HFFc6 (cell line): ENCODE results near the gene GIGYF1. TPM values are rescaled to one million over a fixed set of nuclear protein-coding genes. Genes with fewer than 3 reads are reported as not detected.

ENCODE experiments used
- DNase-seq: peaks from one replicate; pipeline ENCODE4 v3.0.0-alpha.2; 2018
- H3K27ac Mint-ChIP-seq: 2 replicates; pipeline ENCODE4 v1.8.0; 2020; ENCODE audit warnings: mild to moderate bottlenecking, mixed read lengths
- H3K27me3 Mint-ChIP-seq: 2 replicates; pipeline ENCODE4 v1.8.0; 2021; ENCODE audit warnings: mild to moderate bottlenecking, moderate library complexity, mixed read lengths; ENCODE audit not compliant: insufficient read depth
- H3K36me3 Mint-ChIP-seq: 2 replicates; pipeline ENCODE4 v1.8.0; 2021; ENCODE audit warnings: low read depth, mixed read lengths
- H3K4me1 Mint-ChIP-seq: 2 replicates; pipeline ENCODE4 v1.8.0; 2020; ENCODE audit warnings: low read depth, mixed read lengths
- H3K4me3 Mint-ChIP-seq: 2 replicates; pipeline ENCODE4 v1.8.0; 2020; ENCODE audit warnings: mild to moderate bottlenecking, moderate library complexity, mixed read lengths
- H3K9me3 Mint-ChIP-seq: 2 replicates; pipeline ENCODE4 v1.8.0; 2020; ENCODE audit warnings: mild to moderate bottlenecking, mixed read lengths
- total RNA-seq, 6 experiments: library from RNA; stranded (reverse); fragmentation: NEBNext Ultra II Directional; extraction: Animal tissue kit (Norgen Biotek cat#: 25700); gene quantifications; 2 replicates in 1 of 6; 3 replicates in 5 of 6; pipeline ENCODE4 v1.2.3, GENCODE V29; 2021
- TF ChIP-seq, protein P1 (sequence below): fragments of 200-600 bp; sonication (generic); IDR thresholded peaks from 2 replicates; pipeline ENCODE4 v1.5.0; 2021; ENCODE audit warnings: antibody characterized with exemption, mild to moderate bottlenecking

Gene GIGYF1
- total RNA-seq, 6 experiments from 2014 or later = 17.7 to 21.8 (median 19.2) TPM

DNA sequence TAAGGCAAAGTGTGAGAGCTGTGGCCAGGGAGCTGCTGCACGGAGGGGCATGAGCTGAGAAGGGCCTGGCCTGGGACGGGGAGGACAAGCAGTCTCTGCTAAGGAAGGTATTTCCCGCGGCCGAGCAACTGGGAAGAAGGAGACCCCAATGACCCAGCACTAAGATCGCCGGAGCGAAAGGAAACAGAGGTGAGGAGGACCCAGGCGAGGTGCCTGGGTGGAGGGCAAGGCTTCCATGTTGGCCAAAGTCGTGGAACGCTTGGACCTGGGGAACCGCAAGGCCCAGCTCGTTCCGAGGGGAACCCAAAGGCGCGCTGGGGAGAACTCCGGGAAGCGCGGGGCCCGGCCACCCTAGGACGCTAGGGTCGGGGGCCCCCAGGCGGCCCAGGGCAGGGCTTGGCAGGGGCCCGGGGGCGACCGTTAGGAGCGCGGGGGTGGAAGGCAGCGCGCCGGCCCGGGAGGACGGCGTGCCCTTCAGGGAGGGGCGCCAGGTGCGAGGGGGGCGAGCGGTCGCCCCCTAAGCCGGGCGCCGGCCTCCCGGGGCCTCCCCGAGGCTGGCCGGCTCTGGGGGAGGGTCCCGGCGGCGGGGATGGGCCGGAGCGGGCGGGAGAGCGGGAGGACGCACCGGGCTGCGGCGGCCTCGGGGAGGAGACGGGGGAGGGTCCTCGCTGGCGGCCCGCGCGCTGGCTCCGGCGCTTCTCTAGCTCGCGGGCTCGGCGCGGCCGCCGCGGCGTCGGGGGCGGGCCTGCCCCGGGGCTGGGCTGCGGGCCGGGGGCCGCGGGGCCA, 545 bp downstream of the GIGYF1 start:
- peak overlapping the region; percentile 81 for H3K27ac Mint-ChIP-seq
- H3K9me3 Mint-ChIP-seq = no peaks in the 10 kb centered on the region
- TF ChIP-seq, protein P1, sequence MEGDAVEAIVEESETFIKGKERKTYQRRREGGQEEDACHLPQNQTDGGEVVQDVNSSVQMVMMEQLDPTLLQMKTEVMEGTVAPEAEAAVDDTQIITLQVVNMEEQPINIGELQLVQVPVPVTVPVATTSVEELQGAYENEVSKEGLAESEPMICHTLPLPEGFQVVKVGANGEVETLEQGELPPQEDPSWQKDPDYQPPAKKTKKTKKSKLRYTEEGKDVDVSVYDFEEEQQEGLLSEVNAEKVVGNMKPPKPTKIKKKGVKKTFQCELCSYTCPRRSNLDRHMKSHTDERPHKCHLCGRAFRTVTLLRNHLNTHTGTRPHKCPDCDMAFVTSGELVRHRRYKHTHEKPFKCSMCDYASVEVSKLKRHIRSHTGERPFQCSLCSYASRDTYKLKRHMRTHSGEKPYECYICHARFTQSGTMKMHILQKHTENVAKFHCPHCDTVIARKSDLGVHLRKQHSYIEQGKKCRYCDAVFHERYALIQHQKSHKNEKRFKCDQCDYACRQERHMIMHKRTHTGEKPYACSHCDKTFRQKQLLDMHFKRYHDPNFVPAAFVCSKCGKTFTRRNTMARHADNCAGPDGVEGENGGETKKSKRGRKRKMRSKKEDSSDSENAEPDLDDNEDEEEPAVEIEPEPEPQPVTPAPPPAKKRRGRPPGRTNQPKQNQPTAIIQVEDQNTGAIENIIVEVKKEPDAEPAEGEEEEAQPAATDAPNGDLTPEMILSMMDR = no peak
- peaks cover 4% of the 10 kb centered on the region; the same call in 1 of the 2 replicates for H3K36me3 Mint-ChIP-seq
- H3K27me3 Mint-ChIP-seq = no peaks in the 10 kb centered on the region; the same call in 1 of the 2 replicates
- no peak for DNase-seq
- peak overlapping the region; percentile 95 for H3K4me3 Mint-ChIP-seq
- peaks cover 25% of the 10 kb centered on the region for H3K4me1 Mint-ChIP-seq

DNA sequence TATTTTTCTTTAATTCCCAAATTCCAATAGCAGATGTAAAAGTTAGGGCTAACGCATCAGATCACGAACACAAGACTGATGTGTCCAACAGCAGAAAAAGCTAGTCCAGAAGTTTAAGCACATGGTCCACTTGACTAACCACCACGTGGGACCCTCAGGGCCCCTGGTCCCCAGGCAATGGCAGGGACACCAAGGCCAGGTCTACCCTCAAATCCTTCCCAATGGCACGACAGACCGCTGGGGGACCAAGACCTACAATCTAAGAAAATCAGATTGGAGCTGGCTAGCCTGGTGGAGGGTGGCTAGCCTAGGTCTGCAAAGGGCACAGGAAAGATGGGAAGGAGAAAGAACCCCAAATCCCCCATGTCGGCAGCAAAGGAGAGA, 1.5 kb downstream of the GIGYF1 start:
- TF ChIP-seq, protein P1 = no peak
- Mint-ChIP-seq H3K4me3 (peak overlapping the region; percentile 95), H3K36me3 (peaks cover 4% of the 10 kb centered on the region; the same call in 1 of the 2 replicates), H3K9me3 (no peaks in the 10 kb centered on the region), H3K27me3 (no peaks in the 10 kb centered on the region; the same call in 1 of the 2 replicates), H3K4me1 (peaks cover 34% of the 10 kb centered on the region), H3K27ac (peak overlapping the region; percentile 81)
- no peak for DNase-seq

DNA sequence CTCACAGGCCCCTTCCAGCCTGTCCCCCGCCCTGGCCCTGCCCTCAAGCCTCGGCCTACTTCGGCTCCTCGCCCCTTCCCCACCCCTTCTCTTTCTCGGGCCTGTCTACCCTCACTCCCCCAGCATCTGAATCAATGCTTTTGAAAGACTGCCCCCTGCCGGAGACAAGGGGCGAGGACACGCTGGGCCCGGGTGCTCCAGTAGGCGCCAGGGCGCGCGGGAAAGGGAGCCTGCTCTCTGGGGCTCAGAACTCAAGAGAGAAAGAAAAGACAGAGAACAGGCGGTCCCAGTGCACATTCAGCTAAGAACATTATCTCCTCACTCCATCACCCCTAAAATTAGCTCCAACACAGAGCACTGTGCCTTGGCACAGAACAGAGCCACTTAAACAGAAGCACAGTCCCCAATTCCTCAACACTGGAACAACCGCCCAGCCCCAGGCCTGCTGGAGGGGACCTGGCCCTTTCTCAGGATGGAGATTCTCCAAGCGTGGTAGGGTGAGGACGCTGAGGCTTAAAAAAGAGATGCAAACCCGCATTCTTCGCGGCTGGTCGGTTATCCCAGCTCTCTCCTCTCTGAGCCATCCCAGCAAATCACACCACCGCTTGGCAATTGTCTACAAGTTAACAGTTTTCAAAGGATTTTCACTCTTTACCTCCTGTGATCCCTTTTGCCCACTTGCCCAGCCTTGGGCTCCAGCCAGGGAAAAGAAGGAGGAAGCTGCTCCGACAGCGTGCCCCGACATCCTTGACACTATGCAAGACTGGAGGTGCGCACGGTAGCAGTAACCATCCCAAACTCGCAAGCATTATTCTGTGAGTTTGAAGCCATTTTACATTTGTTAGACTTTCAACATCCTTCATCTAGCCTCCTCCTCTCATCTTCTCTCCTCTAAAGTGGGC, 2.1 kb downstream of the GIGYF1 start:
- peak overlapping the region; percentile 81 for H3K27ac Mint-ChIP-seq
- H3K9me3 Mint-ChIP-seq = no peaks in the 10 kb centered on the region

DNA sequence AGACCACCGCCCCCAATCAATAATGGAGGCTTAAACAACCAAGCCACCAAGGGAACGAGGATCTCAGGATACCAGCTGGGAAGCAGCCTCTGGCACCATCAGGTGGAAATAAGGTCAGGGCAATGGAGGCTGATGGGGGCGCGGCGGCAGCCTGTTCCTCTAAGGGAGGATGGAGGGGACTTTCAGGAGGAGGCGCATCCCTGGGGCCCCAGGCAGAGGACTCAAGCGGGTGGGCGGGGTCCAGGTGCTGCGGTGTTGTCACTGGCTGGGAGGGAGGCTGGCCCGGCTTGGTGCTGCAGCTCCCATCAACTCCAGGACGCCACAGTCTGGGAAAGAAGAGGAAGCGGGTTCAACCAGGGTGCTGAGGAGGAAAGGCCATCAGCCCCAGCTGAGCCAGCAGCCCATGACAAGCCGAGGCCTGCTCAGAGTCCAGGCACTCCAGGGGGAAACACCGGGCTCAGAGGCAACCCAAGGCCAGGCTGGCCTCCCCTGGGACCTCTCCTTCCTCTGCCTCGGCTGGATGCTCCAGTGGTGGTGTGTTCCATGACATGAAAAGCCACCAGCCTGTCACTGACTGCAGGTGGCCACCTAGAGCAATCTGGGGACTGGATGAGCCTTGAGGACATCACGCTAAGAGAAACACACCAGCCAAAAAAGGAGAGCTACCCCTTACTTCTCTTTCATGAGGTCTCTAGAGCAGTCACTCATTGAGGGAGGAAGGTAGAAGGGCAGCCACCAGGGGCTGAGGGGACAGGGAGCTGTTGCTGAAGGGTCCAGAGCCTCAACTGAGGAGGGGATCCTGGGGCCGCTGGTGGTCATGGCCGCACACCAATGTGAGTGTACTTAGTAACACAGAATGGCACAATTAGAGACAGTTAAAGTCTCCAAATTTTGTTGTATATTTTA, 4.6 kb downstream of the GIGYF1 start:
- Mint-ChIP-seq H3K36me3 (peaks cover 10% of the 10 kb centered on the region; the same call in 1 of the 2 replicates), H3K4me3 (no peak overlapping the region), H3K27ac (peak overlapping the region; percentile 54), H3K4me1 (peaks cover 34% of the 10 kb centered on the region), H3K9me3 (no peaks in the 10 kb centered on the region), H3K27me3 (no peaks in the 10 kb centered on the region; the same call in 1 of the 2 replicates)
- TF ChIP-seq, protein P1 = peak; percentile 26; the same call in 1 of the 2 replicates
- DNase-seq = no peak

More for the DNA sequence above, 2.1 kb downstream of the GIGYF1 start:
- Mint-ChIP-seq H3K4me1 (peaks cover 34% of the 10 kb centered on the region), H3K4me3 (peak overlapping the region; percentile 95), H3K27me3 (no peaks in the 10 kb centered on the region; the same call in 1 of the 2 replicates), H3K36me3 (peaks cover 4% of the 10 kb centered on the region; the same call in 1 of the 2 replicates)
- DNase-seq = peak; percentile 48
- TF ChIP-seq, protein P1 = peak; percentile 95
